Stimulated activated CD4-positive, alpha-beta T cell treated with anti-CD3 and anti-CD28 coated beads, Interleukin-15, amount 100 ng/mL, for 48 hours (primary cell): ENCODE results near the gene MED12L.

Source experiments
- DNase-seq, 2 donors: peaks; one replicate each; pipeline ENCODE4 v3.0.0-alpha.2; 2020; ENCODE audit warnings: low read depth in 2 of 2

Gene MED12L

GRCh38 chr3:151410891-151411559, 325.6 kb downstream of the MED12L start:
- DNase-seq: no peak

GRCh38 chr3:151412989-151413388, 327.5 kb downstream of the MED12L start:
- no peak for DNase-seq

GRCh38 chr3:151415289-151415688, 329.8 kb downstream of the MED12L start:
- DNase-seq: no peak

- DNase-seq: no peak
Measured at GRCh38 chr3:151419806-151420205, 334.3 kb downstream of the MED12L start.

GRCh38 chr3:151421938-151422337, 336.5 kb downstream of the MED12L start:
- DNase-seq: no peak

GRCh38 chr3:151423091-151423490, 337.6 kb downstream of the MED12L start:
- no peak for DNase-seq

GRCh38 chr3:151425627-151426340, 340.3 kb downstream of the MED12L start:
- no peak for DNase-seq

- DNase-seq: no peak
Measured at GRCh38 chr3:151426341-151426657, 340.8 kb downstream of the MED12L start.

- DNase-seq: no peak
Measured at GRCh38 chr3:151428386-151428785, 342.9 kb downstream of the MED12L start.

- DNase-seq: no peak
Measured at GRCh38 chr3:151430821-151431484, 345.5 kb downstream of the MED12L start.

- DNase-seq: no peak
Measured at GRCh38 chr3:151431940-151432339, 346.5 kb downstream of the MED12L start.

GRCh38 chr3:151432616-151433372, 347.3 kb downstream of the MED12L start:
- no peak for DNase-seq

GRCh38 chr3:151434151-151434890, 348.9 kb downstream of the MED12L start:
- DNase-seq: no peak

- DNase-seq: no peak
Measured at GRCh38 chr3:151436675-151437446, 351.4 kb downstream of the MED12L start.

GRCh38 chr3:151437906-151438305, 352.4 kb downstream of the MED12L start:
- DNase-seq: no peak

GRCh38 chr3:151439652-151440125, 354.2 kb downstream of the MED12L start:
- no peak for DNase-seq

GRCh38 chr3:151440940-151441339, 355.5 kb downstream of the MED12L start:
- no peak for DNase-seq

GRCh38 chr3:151443583-151443982, 358.1 kb downstream of the MED12L start:
- DNase-seq: no peak

GRCh38 chr3:151445273-151446001, 360.0 kb downstream of the MED12L start:
- no peak for DNase-seq

- DNase-seq: no peak
Measured at GRCh38 chr3:151446002-151446340, 360.5 kb downstream of the MED12L start.
